Middle frontal gyrus (tissue), 1 donor: Measurements from ENCODE around the gene SLC25A21.
"Not testable (repeated sequence)": the region's sequence is repeated elsewhere in the genome, so short reads cannot be mapped to it uniquely, and the experiment has no call there.

Experiments used
- DNase-seq: peaks from one replicate; pipeline ENCODE4 v3.0.0-alpha.2; 2015; ENCODE audit warnings: low spot score; ENCODE audit errors: extremely low spot score

Gene SLC25A21

GRCh38 chr14:37172024-37172869 is at the start of gene SLC25A21:
TSS of gene SLC25A21 (minus strand) at chr14:37172606.
- DNase-seq, result peak; percentile 67

- no peak for DNase-seq
Observed at GRCh38 chr14:37221073-37221472, 48.7 kb upstream of the SLC25A21 start.

- DNase-seq, result no peak
Observed at GRCh38 chr14:37215345-37215744, 42.9 kb upstream of the SLC25A21 start.

GRCh38 chr14:37213016-37213415 is 40.6 kb upstream of the SLC25A21 start:
- DNase-seq, result no peak

- DNase-seq, result no peak
Observed at GRCh38 chr14:37210448-37210847, 38.0 kb upstream of the SLC25A21 start.

GRCh38 chr14:37209617-37210016 is 37.2 kb upstream of the SLC25A21 start:
- DNase-seq, result not testable (repeated sequence)

- DNase-seq, result not testable (repeated sequence)
Observed at GRCh38 chr14:37205623-37206605, 33.5 kb upstream of the SLC25A21 start.

- no peak for DNase-seq
Observed at GRCh38 chr14:37203423-37203822, 31.0 kb upstream of the SLC25A21 start.

GRCh38 chr14:37202812-37203211 is 30.4 kb upstream of the SLC25A21 start:
- no peak for DNase-seq

GRCh38 chr14:37202265-37202664 is 29.9 kb upstream of the SLC25A21 start:
- DNase-seq, result no peak

GRCh38 chr14:37201724-37202123 is 29.3 kb upstream of the SLC25A21 start:
- DNase-seq, result no peak

- DNase-seq, result no peak
Observed at GRCh38 chr14:37198907-37199306, 26.5 kb upstream of the SLC25A21 start.

GRCh38 chr14:37198273-37198598 is 25.8 kb upstream of the SLC25A21 start:
- no peak for DNase-seq

- DNase-seq, result peak; percentile 68
Observed at GRCh38 chr14:37197421-37198272, 25.2 kb upstream of the SLC25A21 start, which contains the start of gene MIPOL1. TSS of gene MIPOL1 (plus strand) at chr14:37197937. CDS start at chr14:37247889, 49,952 bp downstream.

- no peak for DNase-seq
Observed at GRCh38 chr14:37196604-37197420, 24.4 kb upstream of the SLC25A21 start.

GRCh38 chr14:37195327-37195726 is 22.9 kb upstream of the SLC25A21 start:
- DNase-seq, result no peak

- no peak for DNase-seq
Observed at GRCh38 chr14:37194698-37195097, 22.3 kb upstream of the SLC25A21 start.

- not testable (repeated sequence) for DNase-seq
Observed at GRCh38 chr14:37189733-37190132, 17.3 kb upstream of the SLC25A21 start.

GRCh38 chr14:37187840-37188577 is 15.6 kb upstream of the SLC25A21 start:
- DNase-seq, result not testable (repeated sequence)
